ENCODE data around the gene TOX2.
A peak's percentile ranks its signal among the peaks of the same experiment; 100 is the strongest.

Gene TOX2

DNA sequence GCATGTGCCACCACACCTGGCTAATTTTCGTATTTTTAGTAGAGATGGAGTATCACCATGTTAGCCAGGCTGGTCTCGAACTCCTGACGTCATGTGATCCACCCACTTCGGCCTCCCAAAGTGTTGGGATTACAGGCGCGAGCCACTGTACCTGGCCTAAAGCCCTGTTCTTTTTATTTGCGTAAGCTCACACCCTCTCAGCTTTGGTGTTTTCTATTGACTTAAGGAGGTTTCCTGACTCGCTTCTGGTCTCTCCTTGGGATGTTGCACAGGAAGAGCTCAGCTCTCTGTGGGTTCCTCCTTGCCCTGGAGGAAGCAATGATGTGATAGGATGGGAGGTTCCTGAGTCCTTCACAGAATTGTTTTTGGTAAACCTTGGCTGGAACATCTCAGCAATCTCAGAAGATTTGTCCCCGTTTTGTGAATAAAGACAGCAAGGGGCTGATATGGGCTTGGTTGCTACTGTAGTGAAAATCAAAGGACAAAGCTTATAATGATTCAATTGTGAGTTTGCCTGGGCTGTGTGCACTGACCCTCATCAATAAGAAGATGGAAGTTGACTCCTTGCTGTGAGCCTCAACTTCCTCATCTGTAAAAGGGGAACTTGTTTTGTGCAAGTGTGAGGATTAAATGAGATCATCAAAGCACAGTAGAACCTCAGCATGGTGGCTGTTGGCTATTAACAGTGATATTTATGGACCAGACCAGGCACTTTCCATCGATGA, 27.0 kb downstream of the TOX2 start:
- DNase-seq: no peak

GRCh38 chr20:43942201-43942590, 27.5 kb downstream of the TOX2 start:
- no peak for DNase-seq

- peak in 1 of 2 donors; percentile 64 for DNase-seq
Observed at GRCh38 chr20:43942667-43943285, 28.1 kb downstream of the TOX2 start.

DNA sequence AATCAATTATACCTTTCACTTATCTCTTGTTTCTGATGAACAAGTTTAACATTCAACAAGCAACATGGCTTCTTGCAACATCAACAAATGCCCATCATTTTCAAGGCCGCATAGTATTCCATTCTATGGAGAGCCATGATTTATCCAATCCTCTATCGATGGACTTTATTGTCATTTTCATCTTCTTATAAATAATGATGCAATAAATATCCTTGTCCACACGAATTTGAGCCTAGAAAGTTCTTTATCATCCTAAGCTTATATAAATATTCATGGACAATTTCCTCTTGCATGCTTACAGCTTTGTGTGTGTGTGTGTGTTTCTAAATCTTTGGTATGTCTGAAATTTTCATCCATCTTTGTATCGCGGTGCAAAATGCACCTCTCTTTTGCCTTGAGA, 29.1 kb downstream of the TOX2 start:
- no peak for DNase-seq

DNA sequence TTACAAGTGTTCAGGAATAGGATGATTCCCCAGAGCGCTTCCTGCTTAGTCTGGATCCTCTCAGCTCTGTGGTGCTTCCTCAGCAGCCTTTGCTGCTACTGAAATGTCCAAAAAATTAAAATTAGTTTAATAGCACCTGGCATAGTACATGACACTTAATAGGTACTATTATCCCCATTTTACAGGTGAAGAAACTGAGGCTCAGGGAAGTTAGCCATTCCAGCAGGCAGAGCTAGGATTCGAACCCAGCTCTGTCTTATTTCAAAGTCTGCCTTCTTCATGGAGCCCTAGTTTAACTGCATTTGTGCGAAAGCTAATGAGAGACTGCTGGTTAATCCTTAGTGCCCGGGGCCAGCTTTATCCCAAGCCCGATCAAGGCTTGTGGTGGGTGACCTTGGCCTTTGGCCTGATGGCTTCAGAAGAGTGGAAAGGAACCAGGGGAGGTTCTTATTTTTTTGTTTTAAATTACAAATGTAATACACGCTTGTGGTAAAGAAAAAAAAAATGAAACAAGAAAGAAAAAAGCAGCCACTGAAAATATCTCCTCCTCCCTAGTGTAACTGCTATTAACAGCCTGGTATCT, 30.1 kb downstream of the TOX2 start:
- no peak for DNase-seq

- no peak for DNase-seq
Observed at GRCh38 chr20:43945391-43946205, 30.9 kb downstream of the TOX2 start.

DNA sequence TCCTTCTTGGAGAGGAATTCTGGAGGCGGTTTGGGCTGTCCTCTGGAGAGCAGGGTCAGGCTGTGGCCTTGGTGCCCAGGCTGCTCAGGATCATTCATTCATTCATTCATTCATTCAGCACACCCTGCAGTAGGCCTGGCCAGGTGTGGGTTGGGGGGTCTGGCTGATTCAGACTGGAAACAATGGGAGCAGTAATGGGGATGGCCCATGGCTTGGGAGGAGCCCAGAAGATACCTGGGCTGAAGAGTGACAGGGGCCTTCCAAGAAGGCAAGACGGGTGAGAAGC, 31.5 kb downstream of the TOX2 start:
- no peak for DNase-seq

DNA sequence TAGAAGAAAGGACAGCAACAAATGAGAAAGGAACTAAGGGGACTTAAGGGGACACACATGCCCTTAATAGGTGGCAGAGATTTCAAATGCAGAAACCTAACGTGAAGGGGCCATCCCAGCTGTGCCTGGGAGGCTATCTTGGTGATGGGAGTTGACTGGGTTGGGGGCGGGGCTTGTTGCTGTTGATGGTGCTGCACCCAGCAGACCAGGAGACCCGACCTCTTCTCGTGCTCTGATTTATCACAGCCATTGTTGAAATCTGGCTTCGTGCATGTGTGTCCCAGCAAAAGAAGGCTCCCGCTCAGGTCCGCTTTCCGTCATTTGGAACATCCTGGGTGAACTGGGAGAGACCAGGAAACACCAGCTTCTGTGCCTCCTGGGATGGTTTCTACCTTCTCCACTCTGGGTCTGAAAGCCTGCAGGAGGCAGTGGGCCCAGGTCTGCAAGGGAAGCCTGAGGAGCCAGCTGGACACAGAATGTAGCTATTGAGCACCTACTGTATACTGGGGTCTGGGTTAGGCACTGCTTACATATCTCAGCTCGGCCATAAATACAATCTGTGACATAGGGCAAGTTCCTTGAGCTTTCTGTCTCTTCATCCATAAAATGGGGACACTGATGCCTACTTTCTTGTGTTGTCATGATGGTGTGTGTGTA, 32.1 kb downstream of the TOX2 start:
- no peak for DNase-seq

- DNase-seq: no peak
Observed at GRCh38 chr20:43947316-43947710, 32.7 kb downstream of the TOX2 start.

DNA sequence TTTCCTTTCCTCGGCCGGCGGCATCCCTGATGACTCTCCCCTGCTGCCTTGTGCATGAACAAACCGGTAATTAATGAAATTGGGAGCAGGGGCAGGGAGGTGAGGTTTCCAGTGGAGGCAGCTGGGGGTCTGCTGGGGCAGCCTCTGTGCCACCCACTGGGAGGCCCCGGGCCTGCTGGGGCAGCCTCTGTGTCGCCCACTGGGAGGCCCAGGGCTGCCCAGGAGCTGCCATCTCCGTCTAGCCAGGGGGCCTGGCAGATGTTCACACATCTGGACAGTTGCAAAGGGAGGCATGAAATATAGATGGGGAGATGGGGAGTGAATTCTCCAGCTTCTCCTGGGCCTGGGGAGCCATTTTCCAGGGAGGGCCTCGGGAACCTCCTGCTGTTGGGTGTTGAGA, 33.8 kb downstream of the TOX2 start:
- DNase-seq: no peak

GRCh38 chr20:43949248-43949647, 34.6 kb downstream of the TOX2 start:
- DNase-seq: no peak

GRCh38 chr20:43949741-43950618, 35.3 kb downstream of the TOX2 start:
- DNase-seq: peak in 1 of 2 donors; percentile 78

GRCh38 chr20:43953919-43954592, 39.4 kb downstream of the TOX2 start:
- DNase-seq: no peak

GRCh38 chr20:43954704-43955061, 40.0 kb downstream of the TOX2 start:
- DNase-seq: no peak

DNA sequence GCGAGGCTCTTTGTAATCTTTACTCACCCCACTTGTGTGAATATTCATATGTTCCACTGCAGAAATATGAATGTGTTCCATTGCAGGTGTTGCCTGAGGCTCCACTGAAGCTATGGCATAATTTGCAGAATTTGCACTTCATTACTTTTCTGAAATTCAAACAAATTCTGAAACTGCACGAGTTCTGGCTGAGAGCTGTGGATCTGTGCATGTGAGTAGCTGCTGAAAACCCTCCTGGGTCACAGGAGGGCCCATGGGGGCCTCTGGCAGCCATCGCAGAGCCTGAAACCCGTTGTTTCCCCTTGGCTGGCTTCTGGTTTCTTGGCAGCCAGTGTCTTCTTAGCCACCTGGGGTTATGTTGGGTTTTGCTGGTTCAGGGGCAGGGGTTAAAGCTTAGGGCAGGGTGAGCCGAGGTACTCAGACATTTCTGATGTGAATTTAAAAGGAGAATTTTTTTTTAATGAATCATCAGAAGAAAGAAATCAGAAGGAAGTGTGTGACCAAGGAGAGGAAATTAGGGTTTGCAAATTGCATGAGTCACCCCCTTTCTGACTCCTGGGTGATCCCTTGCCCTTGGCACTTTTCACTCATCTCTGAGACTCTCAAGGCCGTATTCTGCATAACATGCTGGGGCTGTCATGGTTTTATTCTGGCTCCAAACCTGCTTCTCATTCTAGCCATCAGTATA, 40.6 kb downstream of the TOX2 start:
- DNase-seq: peak in 1 of 2 donors; percentile 85

DNA sequence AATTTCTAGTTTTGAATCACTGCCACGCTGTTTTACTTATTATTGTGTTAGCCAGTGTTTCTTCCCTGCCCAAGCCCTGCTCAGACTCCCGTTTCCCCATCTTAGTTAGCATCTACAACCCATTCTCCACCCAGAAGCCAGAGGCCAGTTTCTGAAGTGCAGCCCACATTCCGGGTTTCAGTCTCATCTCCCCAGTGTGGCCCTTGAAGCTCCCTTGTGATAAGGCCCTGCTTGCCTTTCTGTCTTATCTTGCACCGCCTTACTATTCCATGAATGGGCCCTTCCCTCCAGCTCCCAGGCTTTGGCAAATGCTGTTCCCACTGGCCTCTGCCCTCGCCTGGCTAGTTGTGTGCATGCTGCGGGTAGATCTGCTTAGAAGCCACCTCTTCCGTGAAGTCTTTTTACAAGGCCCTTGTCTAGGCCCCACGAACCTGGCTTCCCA, 41.1 kb downstream of the TOX2 start:
- DNase-seq: no peak

- DNase-seq: no peak
Observed at GRCh38 chr20:43957392-43957791, 42.7 kb downstream of the TOX2 start.

DNA sequence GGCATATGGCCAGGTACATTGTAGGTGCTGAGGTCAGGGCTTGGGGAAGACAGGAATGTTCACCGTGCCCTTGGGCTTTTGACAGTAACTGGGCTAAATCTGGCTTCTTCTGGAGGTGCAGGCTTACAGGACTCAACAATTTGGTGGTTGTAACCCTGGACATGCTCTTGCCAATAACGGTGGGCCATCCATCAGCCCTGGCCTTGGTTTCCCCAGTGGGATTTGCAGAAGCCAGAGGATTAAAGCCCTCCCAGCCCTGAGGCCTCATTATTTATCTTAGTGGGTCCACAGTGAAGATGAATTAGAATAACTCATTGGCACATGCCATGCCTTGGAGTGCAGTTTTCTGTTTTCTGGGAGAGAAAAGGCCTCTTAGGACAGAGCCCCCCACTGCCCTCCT, 44.0 kb downstream of the TOX2 start:
- DNase-seq: no peak

DNA sequence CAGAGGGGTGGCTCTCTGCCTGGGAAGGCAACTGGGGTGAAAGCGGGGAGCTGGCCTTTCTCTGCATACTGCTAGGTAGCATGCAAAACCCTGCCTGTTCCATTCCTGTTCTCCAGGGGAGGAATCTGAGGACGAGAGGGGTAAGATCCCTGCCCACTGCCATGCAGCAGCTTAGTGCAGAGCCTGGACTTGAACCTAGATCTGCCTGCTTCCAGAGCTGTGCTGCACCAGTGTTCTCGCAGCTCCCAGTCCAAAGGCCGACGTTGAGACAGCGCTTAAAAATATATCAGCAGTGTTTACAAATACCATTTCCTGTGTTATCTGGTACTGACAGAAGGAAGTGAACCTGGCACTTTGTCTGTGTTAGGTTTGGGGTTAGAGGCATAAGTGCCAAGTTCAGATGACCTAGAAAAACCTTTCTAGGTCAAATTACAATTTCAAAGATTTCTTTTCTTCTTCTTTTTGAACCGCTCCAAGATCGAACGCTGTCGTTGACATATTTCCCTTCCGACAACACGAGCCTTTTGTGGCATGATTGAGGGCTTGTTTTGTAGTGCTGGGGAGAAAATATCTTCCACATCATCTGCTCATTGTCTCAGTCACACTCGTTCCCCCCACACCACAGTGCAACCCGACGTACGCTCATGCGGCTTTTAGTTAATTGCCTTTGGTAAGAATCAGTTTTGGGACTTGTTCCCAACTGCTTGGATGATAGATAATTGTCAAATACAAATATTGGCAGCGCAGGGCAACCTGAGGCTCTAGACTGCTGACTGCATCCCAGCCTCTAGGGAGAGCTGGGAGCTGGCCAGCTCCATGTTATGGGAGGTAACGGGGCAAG, 44.6 kb downstream of the TOX2 start:
- peak in 1 of 2 donors; percentile 18 for DNase-seq

DNA sequence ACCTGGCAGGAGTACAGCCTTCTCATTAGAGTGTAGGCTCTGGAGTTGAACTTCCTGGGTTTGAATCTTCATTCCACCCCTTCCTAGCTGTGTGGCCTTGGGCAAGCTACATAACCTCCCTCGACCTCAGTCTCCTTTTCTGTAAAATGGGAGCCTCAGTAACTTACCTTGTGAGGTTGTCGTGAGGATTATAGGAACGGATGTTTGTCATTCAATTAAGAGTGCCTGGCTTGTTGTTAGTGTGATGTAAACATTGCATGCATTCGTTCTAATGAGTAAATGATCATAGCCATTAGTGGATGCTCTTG, 45.2 kb downstream of the TOX2 start:
- DNase-seq: no peak

Data from bone marrow (tissue), 2 donors.